Caco-2 (cell line): ENCODE measurements around the gene VIPR2. TPM values are rescaled to one million over a fixed set of nuclear protein-coding genes. Genes with fewer than 3 reads are reported as not detected.
"Not testable (repeated sequence)": the region's sequence is repeated elsewhere in the genome, so short reads cannot be mapped to it uniquely, and the experiment has no call there.

Experiments used
- BruUV-seq: library from RNA; stranded (reverse); fragments of 400-500 nt; replicated peaks from 2 replicates; lab custom pipeline; 2021; lab: Mats Ljungman, UMichigan
- CTCF ChIA-PET: fragments of 300-600 bp; sonication (Branson Sonifier 250); formaldehyde crosslinking; loops from one replicate; lab custom pipeline; 2022; ENCODE audit warnings: antibody characterized with exemption; lab: Charles Lee
- POLR2A ChIA-PET: fragments of 300-600 bp; sonication (Branson Sonifier 250); formaldehyde crosslinking; loops from one replicate; lab custom pipeline; 2022; ENCODE audit warnings: antibody characterized with exemption; lab: Charles Lee
- DNase-seq, 2 experiments: peaks; one replicate each; pipeline versions ENCODE4 v3.0.0 to v3.0.0-alpha.2; 2020 to 2022
- H3K27me3 ChIP-seq: replicated peaks from 2 replicates; pipeline ENCODE4 v1.6.0; 2011; ENCODE audit warnings: low read length; ENCODE audit not compliant: control insufficient read depth, insufficient read depth
- H3K36me3 ChIP-seq: 2 replicates; pipeline ENCODE4 v1.5.1; 2011; ENCODE audit warnings: low read length; ENCODE audit not compliant: control insufficient read depth, insufficient read depth
- H3K4me1 ChIP-seq: fragments of 250-450 bp; sonication (Bioruptor Pico); 2 replicates; pipeline ENCODE4 v1.5.1; 2020; ENCODE audit warnings: mild to moderate bottlenecking
- H3K4me3 ChIP-seq: 2 replicates; pipeline ENCODE4 v1.5.1; 2011; ENCODE audit warnings: low read depth, mild to moderate bottlenecking, control low read depth, low read length
- H3K9me3 ChIP-seq: fragments of 250-450 bp; sonication (Bioruptor Pico); 2 replicates; pipeline ENCODE4 v1.5.1; 2020; ENCODE audit warnings: mild to moderate bottlenecking, moderate library complexity
- H3K27ac Mint-ChIP-seq: one replicate; pipeline ENCODE4 v1.8.0; 2022; ENCODE audit warnings: mixed read lengths; ENCODE audit not compliant: unreplicated experiment
- H3K27me3 Mint-ChIP-seq: one replicate; pipeline ENCODE4 v1.8.0; 2022; ENCODE audit warnings: mixed read lengths; ENCODE audit not compliant: insufficient read depth, unreplicated experiment
- H3K36me3 Mint-ChIP-seq: one replicate; pipeline ENCODE4 v1.8.0; 2022; ENCODE audit warnings: mild to moderate bottlenecking, mixed read lengths; ENCODE audit not compliant: insufficient read depth, unreplicated experiment
- H3K4me1 Mint-ChIP-seq: one replicate; pipeline ENCODE4 v1.8.0; 2022; ENCODE audit warnings: low read depth, mixed read lengths; ENCODE audit not compliant: unreplicated experiment
- H3K4me3 Mint-ChIP-seq: one replicate; pipeline ENCODE4 v1.8.0; 2022; ENCODE audit warnings: mild to moderate bottlenecking, moderate library complexity, mixed read lengths; ENCODE audit not compliant: unreplicated experiment
- H3K9me3 Mint-ChIP-seq: one replicate; pipeline ENCODE4 v1.8.0; 2022; ENCODE audit warnings: mixed read lengths; ENCODE audit not compliant: unreplicated experiment
- intact Hi-C: fragments of 100-400 bp; cut with micrococcal nuclease; formaldehyde crosslinking; loops from one replicate; pipeline ENCODE4 v1.10.0; 2022; ENCODE audit not compliant: unreplicated experiment
- total RNA-seq: library from RNA; stranded (reverse); gene quantifications from 2 replicates; pipeline ENCODE4 v1.2.3, GENCODE V29; 2022
- TF ChIP-seq, protein P1 (sequence below), 2 experiments: fragments of 200-600 bp in 1 of 2; IDR thresholded peaks; 1 replicate in 1 of 2; 2 replicates in 1 of 2; pipeline versions ENCODE4 v1.5.1 to v1.8.0; 2011 to 2022; ENCODE audit warnings: antibody characterized with exemption in 1 of 2, control low read depth in 1 of 2, inconsistent platforms in 1 of 2, low read depth in 1 of 2, low read length in 1 of 2, mild to moderate bottlenecking in 1 of 2, moderate library complexity in 1 of 2; ENCODE audit not compliant: insufficient read depth in 1 of 2, severe bottlenecking in 1 of 2, unreplicated experiment in 1 of 2

VIPR2 gene
- total RNA-seq, 1 experiment from 2014 or later, result not detected

DNA sequence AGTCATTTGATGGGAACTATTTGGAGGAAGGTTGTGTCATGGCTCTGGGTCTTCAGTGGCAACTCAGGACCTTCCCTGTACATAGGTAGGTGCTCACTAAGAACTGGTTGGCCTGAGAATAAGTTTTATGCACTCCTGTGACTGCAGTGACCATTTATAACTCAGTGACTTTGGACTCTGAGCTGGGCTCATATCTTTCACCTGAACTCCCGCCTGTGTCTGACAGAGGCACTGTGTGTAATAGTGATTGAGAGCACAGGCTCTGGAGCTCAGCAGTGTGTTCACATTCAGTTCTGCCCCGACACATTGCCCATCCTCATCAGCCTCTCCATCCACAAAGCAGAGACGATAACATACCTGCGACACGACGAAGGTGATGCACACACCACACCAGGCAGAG, 34.6 kb upstream of the VIPR2 start:
- POLR2A ChIA-PET, result no interaction called here
- Mint-ChIP-seq H3K9me3 (peaks cover 22% of the 10 kb centered on the region), H3K27ac (no peak overlapping the region), H3K4me1 (no peaks in the 10 kb centered on the region), H3K4me3 (no peak overlapping the region), H3K36me3 (no peaks in the 10 kb centered on the region), H3K27me3 (peaks cover 10% of the 10 kb centered on the region)
- TF ChIP-seq, protein P1, sequence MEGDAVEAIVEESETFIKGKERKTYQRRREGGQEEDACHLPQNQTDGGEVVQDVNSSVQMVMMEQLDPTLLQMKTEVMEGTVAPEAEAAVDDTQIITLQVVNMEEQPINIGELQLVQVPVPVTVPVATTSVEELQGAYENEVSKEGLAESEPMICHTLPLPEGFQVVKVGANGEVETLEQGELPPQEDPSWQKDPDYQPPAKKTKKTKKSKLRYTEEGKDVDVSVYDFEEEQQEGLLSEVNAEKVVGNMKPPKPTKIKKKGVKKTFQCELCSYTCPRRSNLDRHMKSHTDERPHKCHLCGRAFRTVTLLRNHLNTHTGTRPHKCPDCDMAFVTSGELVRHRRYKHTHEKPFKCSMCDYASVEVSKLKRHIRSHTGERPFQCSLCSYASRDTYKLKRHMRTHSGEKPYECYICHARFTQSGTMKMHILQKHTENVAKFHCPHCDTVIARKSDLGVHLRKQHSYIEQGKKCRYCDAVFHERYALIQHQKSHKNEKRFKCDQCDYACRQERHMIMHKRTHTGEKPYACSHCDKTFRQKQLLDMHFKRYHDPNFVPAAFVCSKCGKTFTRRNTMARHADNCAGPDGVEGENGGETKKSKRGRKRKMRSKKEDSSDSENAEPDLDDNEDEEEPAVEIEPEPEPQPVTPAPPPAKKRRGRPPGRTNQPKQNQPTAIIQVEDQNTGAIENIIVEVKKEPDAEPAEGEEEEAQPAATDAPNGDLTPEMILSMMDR (IDR thresholded peaks at IDR 0.05; ENCODE audit: insufficient read depth in 1 of 2, low read depth in 1 of 2, low read length in 1 of 2, severe bottlenecking in 1 of 2, unreplicated experiment in 1 of 2), result no peak
- H3K4me1 ChIP-seq, result no peaks in the 10 kb centered on the region
- no peaks in the 10 kb centered on the region; the same call in 1 of the 2 replicates for H3K9me3 ChIP-seq
- no peak for DNase-seq
- BruUV-seq, result no TSS peak
- H3K27me3 ChIP-seq, result no peaks in the 10 kb centered on the region
- H3K4me3 ChIP-seq, result no peak overlapping the region
- intact Hi-C loops, result no loop called here
- no peaks in the 10 kb centered on the region for H3K36me3 ChIP-seq
- CTCF ChIA-PET, result no interaction called here

DNA sequence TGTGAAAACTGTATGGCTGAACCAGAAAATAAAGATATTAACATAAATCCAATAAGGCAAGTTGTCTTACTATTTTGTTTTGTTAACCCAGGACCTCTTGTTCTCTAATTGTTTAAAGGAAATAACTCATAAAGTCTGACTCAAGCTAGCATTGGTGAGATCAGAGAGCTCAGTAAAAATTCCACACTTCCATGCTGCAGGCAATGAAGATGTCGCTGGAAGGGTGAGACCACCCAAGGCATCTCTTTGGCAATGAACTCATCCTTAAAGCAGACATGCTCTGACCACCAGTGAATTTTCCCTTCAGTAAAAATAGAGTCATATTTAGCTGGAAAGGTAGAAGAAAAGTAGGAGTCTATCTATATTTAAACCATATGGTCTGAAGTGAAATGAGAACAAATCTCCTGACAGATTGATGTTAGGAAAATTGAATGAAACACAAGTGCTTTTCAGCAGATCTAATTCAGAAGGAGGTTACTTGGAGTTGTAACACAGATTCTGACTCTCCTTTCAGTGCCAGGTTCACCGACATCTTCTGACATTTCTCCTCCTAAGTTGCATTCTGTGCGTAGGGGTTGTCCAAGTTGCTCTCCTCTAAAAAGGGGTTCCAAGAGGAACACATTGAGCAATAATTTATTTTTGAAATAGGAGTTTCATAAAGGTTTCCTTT, 32.8 kb upstream of the VIPR2 start:
- Histone ChIP-seq H3K4me1 (no peaks in the 10 kb centered on the region), H3K4me3 (no peak overlapping the region), H3K36me3 (no peaks in the 10 kb centered on the region), H3K27me3 (no peaks in the 10 kb centered on the region), H3K9me3 (no peaks in the 10 kb centered on the region; the same call in 1 of the 2 replicates)
- Mint-ChIP-seq H3K4me3 (no peak overlapping the region), H3K9me3 (peaks cover 23% of the 10 kb centered on the region), H3K4me1 (no peaks in the 10 kb centered on the region), H3K27me3 (peaks cover 5% of the 10 kb centered on the region), H3K36me3 (no peaks in the 10 kb centered on the region), H3K27ac (no peak overlapping the region)
- BruUV-seq, result no TSS peak
- no peak for DNase-seq
- intact Hi-C loops, result no loop called here
- ChIA-PET POLR2A (no interaction called here), CTCF (no interaction called here)
- TF ChIP-seq, protein P1 (IDR thresholded peaks at IDR 0.05; ENCODE audit: insufficient read depth in 1 of 2, low read depth in 1 of 2, low read length in 1 of 2, severe bottlenecking in 1 of 2, unreplicated experiment in 1 of 2), result no peak

DNA sequence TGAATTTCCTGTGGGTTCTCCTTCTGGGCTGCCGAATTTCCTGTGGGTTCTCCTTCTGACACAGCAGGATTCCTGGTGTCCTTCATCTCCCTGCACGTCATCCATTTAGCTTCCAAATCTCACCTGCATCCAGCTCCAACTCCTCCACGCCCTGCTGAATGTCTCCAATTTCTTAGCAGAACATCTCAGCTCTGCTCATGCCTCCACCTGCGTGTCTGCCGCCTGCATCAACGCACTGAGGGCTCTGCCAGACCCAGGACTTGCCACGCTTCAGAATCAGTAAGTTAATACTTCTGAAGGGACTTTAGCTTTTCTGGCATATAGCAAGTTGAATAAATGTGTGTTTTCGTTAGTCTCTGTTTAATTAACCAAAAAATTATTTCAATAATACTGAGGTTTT, 31.1 kb upstream of the VIPR2 start:
- H3K9me3 ChIP-seq, result no peaks in the 10 kb centered on the region; the same call in 1 of the 2 replicates
- no peak for DNase-seq
- H3K27me3 Mint-ChIP-seq, result peaks cover 5% of the 10 kb centered on the region
- H3K27me3 ChIP-seq, result no peaks in the 10 kb centered on the region
- H3K36me3 ChIP-seq, result no peaks in the 10 kb centered on the region
- CTCF ChIA-PET, result no interaction called here
- no peaks in the 10 kb centered on the region for H3K36me3 Mint-ChIP-seq
- H3K4me3 ChIP-seq, result no peak overlapping the region
- H3K4me1 ChIP-seq, result no peaks in the 10 kb centered on the region
- H3K9me3 Mint-ChIP-seq, result peaks cover 23% of the 10 kb centered on the region
- no TSS peak for BruUV-seq
- no peak overlapping the region for H3K4me3 Mint-ChIP-seq
- no peak overlapping the region for H3K27ac Mint-ChIP-seq
- POLR2A ChIA-PET, result no interaction called here
- TF ChIP-seq, protein P1 (IDR thresholded peaks at IDR 0.05; ENCODE audit: insufficient read depth in 1 of 2, low read depth in 1 of 2, low read length in 1 of 2, severe bottlenecking in 1 of 2, unreplicated experiment in 1 of 2), result no peak
- intact Hi-C loops, result no loop called here
- H3K4me1 Mint-ChIP-seq, result no peaks in the 10 kb centered on the region

DNA sequence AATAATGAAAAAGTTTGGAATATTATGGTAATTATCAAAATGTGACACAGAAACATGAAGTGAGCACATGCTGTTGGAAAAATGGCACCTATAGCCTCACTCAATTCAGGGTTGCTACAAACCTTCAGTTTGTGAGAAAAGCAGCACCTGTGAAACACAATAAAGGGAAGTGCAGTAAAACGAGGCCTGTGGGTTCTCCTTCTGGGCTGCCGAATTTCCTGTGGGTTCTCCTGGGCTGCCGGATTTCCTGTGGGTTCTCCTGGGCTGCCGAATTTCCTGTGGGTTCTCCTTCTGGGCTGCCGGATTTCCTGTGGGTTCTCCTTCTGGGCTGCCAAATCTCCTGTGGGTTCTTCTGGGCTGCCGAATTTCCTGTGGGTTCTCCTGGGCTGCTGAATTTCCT, 30.4 kb upstream of the VIPR2 start:
- intact Hi-C loops, CTCF ChIA-PET, H3K27me3 Mint-ChIP-seq: not testable (repeated sequence)

More for the DNA sequence above, 30.4 kb upstream of the VIPR2 start:
- H3K4me1 Mint-ChIP-seq, DNase-seq, BruUV-seq, H3K36me3 Mint-ChIP-seq, H3K36me3 ChIP-seq, H3K4me3 ChIP-seq, POLR2A ChIA-PET, H3K9me3 ChIP-seq, H3K27me3 ChIP-seq, H3K4me3 Mint-ChIP-seq, H3K4me1 ChIP-seq, H3K27ac Mint-ChIP-seq: not testable (repeated sequence)
- peaks cover 17% of the 10 kb centered on the region for H3K9me3 Mint-ChIP-seq
